ENCODE data around the gene LTBR.

The LTBR gene

DNA sequence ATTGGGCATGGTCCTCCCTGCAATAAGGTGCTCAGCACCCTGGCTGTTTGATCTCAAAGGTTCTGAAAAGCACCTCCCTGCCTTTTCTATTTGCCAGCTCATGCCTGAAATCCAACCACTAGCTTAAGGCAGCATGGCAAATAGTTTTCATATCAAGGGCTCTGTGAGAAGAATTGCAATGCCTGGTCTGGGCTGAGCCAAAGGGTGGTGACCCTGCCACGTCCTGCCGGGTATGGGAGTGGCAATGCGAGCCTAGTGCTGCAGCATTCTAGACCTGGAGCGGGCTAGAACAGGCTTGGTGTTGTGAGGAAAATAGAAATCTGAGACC lies 6.3 kb upstream of the LTBR start:
- H3K36me3 Mint-ChIP-seq (ENCODE audit: low read depth), result no peaks in the 10 kb centered on the region
- no peak overlapping the region for H3K4me3 Mint-ChIP-seq
- H3K9me3 Mint-ChIP-seq, result no peaks in the 10 kb centered on the region
- no peak for DNase-seq (ENCODE audit: low spot score)
- peaks cover 21% of the 10 kb centered on the region for H3K27me3 Mint-ChIP-seq (ENCODE audit: low read depth)
- no peak overlapping the region for H3K27ac Mint-ChIP-seq
- H3K4me1 Mint-ChIP-seq (ENCODE audit: low read depth), result peaks cover 17% of the 10 kb centered on the region

DNA sequence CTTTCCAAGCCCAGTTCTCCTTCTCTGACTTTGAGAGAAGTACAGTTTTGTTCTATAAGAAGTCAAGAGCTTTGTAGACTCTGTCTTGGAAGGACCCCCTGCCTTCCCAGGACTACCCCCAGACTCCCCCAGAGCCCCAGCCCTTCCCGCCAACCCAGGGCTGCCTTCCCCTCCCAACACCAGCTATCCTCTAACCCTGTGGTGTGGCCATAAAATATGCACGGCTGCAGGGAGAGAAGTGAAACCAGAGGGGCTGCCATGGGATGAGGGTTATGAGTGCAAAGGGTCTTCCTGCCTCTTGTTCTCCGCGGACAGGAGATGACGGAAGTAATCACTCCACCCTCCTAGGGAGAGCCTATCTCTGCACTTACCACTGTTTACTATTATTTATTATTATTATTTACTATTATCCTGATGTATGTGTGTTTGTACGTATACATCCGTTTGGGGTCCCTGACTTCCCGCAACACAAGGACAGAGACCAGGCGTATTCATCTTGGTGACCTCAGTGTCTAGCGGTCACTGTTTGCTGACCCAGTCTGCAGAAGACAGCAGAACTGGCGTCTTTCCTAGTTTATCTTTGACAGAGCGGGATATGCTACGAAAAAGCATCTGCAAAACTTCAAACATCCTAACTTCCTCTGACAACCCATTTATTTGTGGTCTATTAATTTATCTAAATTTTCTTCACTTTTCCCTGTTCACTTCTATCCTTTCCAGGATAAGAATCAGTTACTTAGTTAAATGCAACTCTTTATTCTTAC lies 5.1 kb upstream of the LTBR start:
- H3K4me3 Mint-ChIP-seq, result no peak overlapping the region
- peaks cover 15% of the 10 kb centered on the region for H3K4me1 Mint-ChIP-seq (ENCODE audit: low read depth)
- H3K9me3 Mint-ChIP-seq, result no peaks in the 10 kb centered on the region
- H3K27ac Mint-ChIP-seq, result no peak overlapping the region
- H3K36me3 Mint-ChIP-seq (ENCODE audit: low read depth), result no peaks in the 10 kb centered on the region
- H3K27me3 Mint-ChIP-seq (ENCODE audit: low read depth), result peaks cover 28% of the 10 kb centered on the region
- DNase-seq (ENCODE audit: low spot score), result no peak

DNA sequence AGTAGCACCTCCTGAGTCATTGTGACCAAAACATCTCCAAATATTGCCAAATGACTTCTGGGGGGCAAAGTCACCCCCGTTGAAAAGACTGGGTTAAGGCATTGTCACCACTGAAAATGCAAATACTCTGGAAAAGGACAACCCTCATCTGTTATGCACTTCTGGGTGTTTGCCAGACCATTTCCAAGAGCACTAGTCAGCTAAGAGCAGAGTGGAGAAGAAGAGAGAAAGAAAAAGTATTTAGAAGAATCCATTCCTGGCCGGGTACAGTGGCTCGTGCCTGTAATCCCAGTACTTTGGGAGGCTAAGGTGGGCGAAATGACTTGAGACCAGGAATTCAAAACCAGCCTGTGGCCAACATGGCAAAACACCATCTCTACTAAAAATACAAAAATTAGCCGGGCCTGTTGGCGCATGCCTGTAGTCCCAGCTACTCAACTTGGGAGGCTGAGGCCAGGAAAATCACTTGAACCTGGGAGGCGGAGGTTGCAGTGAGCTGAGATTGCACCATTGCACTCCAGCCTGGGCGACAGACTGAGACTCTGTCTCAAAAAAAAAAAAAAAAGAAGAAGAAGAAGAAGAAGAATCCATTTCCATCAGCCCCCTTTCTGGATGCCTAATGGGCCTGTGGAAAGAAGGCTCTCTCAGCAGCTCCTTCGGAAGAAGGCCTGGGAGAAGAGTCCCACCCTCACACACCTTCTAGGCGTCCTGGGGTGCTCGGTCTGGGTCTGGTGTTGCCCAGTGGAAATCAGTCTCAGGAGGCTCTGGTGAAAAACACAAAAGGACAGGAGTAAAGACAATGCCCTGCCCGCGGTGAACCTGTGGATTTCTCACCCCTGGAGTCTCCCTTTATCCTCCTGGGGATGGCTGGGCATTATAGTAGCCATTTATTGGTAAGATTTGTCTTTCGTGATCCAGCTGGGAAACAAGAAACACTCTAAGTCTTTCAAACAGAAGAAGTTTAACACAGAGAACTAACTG lies 3.5 kb upstream of the LTBR start:
- no peak for DNase-seq (ENCODE audit: low spot score)

DNA sequence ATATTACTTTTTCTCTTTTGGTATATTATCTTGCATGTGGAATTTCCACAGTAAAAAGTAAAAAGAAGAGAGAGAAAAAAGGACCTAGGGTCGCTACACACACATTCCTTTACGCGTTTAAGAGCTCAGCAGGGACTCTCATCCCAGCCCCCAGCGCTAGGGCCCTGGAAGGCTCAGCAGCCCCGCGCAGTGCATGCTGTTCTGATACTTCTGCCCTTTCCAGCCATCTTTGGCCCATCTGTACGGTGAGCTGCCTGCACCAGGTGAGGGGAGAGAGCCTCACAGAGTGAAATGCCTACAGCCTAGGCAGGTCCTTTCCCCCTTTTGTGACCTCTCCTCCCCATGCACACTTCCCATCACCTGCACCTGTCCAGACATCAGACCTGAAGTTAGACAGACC lies 1.6 kb upstream of the LTBR start:
- Mint-ChIP-seq H3K27me3 (ENCODE audit: low read depth) (peaks cover 38% of the 10 kb centered on the region), H3K36me3 (ENCODE audit: low read depth) (no peaks in the 10 kb centered on the region), H3K9me3 (no peaks in the 10 kb centered on the region), H3K4me3 (no peak overlapping the region), H3K27ac (no peak overlapping the region), H3K4me1 (ENCODE audit: low read depth) (peaks cover 2% of the 10 kb centered on the region)
- DNase-seq (ENCODE audit: low spot score), result no peak

More for the DNA sequence above, 3.5 kb upstream of the LTBR start:
- Mint-ChIP-seq H3K9me3 (no peaks in the 10 kb centered on the region), H3K4me3 (no peak overlapping the region), H3K27ac (no peak overlapping the region), H3K4me1 (ENCODE audit: low read depth) (peaks cover 15% of the 10 kb centered on the region), H3K27me3 (ENCODE audit: low read depth) (peaks cover 35% of the 10 kb centered on the region), H3K36me3 (ENCODE audit: low read depth) (no peaks in the 10 kb centered on the region)

DNA sequence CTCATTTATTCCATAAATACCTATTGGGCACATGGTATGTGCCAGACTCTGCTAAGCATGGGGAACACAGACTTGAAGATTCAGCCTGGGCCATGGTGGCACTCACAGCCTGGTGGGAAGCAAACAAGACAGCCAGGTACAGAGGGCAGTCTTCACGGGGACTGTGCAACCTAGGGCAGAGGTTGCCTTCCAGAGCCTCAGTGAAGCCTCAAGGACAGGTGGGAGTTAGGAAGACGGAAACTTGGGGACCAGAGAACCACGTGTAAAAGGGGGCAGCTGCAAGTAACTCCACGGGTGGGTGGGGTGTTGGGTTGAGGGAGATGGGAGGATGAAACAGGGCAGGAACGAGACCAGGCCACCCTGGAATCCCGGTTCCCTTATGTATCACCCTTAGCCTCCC lies 980 bp upstream of the LTBR start:
- peaks cover 40% of the 10 kb centered on the region for H3K27me3 Mint-ChIP-seq (ENCODE audit: low read depth)
- no peaks in the 10 kb centered on the region for H3K36me3 Mint-ChIP-seq (ENCODE audit: low read depth)
- no peak for DNase-seq (ENCODE audit: low spot score)
- no peaks in the 10 kb centered on the region for H3K4me1 Mint-ChIP-seq (ENCODE audit: low read depth)
- no peaks in the 10 kb centered on the region for H3K9me3 Mint-ChIP-seq
- H3K4me3 Mint-ChIP-seq, result no peak overlapping the region
- no peak overlapping the region for H3K27ac Mint-ChIP-seq

DNA sequence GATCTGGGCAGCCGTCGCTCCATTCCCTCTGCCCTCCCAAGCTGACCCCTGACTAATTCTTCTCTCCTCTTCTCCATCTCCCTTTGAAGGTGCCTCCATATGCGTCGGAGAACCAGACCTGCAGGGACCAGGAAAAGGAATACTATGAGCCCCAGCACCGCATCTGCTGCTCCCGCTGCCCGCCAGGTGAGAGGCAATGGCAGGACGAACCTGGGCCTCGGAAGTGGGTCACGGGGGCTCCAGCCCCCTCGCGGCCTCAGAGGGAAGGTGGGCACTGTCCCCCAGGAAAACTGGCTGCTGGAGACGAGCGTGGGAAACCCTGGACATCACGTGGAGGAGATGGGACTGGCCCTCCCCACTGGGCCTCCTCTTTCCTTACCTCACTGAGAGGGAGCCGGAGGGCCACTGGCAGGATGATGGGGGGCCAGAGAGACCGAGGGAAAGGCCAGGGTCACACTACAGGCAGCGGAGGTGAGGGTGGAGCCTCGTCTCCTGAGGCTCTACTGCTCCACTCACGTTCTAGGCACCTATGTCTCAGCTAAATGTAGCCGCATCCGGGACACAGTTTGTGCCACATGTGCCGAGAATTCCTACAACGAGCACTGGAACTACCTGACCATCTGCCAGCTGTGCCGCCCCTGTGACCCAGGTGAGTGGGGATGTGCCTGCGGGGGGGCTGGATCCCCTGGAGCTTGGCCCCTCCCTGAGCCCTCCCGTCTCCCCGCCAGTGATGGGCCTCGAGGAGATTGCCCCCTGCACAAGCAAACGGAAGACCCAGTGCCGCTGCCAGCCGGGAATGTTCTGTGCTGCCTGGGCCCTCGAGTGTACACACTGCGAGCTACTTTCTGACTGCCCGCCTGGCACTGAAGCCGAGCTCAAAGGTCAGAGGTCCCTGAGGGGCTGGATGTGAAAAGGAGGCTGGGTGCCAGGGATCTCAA lies 806 bp downstream of the LTBR start:
- H3K9me3 Mint-ChIP-seq, result no peaks in the 10 kb centered on the region
- H3K27ac Mint-ChIP-seq, result no peak overlapping the region
- no peak for DNase-seq (ENCODE audit: low spot score)
- H3K36me3 Mint-ChIP-seq (ENCODE audit: low read depth), result no peaks in the 10 kb centered on the region
- no peak overlapping the region for H3K4me3 Mint-ChIP-seq
- no peaks in the 10 kb centered on the region for H3K4me1 Mint-ChIP-seq (ENCODE audit: low read depth)
- peaks cover 39% of the 10 kb centered on the region for H3K27me3 Mint-ChIP-seq (ENCODE audit: low read depth)

DNA sequence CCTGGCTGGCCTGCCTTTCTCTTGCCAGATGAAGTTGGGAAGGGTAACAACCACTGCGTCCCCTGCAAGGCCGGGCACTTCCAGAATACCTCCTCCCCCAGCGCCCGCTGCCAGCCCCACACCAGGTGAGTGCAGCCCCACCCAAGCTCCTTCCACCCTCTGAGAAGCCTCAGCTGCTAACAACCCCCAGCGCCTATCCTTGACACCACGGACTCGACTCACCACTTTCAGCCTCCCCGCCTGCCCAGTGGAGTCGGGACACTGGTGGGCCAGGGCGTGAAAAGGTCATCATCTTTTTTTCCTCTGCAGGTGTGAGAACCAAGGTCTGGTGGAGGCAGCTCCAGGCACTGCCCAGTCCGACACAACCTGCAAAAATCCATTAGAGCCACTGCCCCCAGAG lies 2.1 kb downstream of the LTBR start:
- H3K27ac Mint-ChIP-seq, result no peak overlapping the region

DNA sequence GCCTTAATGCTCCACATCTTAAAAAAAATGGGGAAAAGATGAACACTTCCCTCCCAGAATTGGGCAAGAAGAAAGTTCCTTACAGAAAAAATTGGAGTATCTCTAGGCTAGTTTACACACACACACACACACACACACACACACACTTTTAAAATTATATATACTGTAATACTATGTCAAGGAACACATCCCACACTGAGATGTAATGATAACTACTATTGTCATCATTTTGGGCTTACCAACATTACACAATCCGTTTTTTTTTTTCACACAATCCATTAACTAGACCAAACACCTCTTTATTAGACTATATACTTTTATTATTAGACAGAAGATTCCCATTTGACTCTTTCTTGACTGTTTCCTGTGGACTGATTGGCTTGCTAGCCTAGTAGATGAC lies 2.5 kb downstream of the LTBR start:
- Mint-ChIP-seq H3K9me3 (no peaks in the 10 kb centered on the region), H3K27ac (no peak overlapping the region), H3K4me1 (ENCODE audit: low read depth) (no peaks in the 10 kb centered on the region), H3K4me3 (no peak overlapping the region), H3K27me3 (ENCODE audit: low read depth) (peaks cover 32% of the 10 kb centered on the region), H3K36me3 (ENCODE audit: low read depth) (no peaks in the 10 kb centered on the region)
- DNase-seq (ENCODE audit: low spot score), result no peak

More for the DNA sequence above, 2.1 kb downstream of the LTBR start:
- Mint-ChIP-seq H3K9me3 (no peaks in the 10 kb centered on the region), H3K36me3 (ENCODE audit: low read depth) (no peaks in the 10 kb centered on the region), H3K27me3 (ENCODE audit: low read depth) (peaks cover 36% of the 10 kb centered on the region), H3K4me3 (no peak overlapping the region), H3K4me1 (ENCODE audit: low read depth) (no peaks in the 10 kb centered on the region)
- no peak for DNase-seq (ENCODE audit: low spot score)

DNA sequence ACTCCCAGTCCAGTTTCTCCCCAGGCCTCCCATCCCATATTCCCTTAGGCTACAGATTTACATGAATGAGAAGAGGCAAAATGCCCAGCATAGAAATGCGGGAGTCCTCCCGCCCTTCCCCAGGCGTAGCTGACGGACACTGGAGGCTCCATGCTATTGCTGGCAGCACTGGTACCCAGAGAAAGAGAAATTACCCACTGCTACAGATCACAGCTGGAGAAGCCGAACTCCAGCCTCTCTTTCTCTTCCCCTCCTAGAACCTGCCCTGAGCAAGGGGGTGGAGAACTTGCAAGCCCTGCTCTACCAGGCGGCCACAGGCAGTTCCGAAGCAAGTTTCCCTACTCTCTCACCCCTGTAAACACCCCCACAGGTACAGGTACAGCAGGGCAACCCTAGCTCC lies 3.6 kb downstream of the LTBR start:
- Mint-ChIP-seq H3K27ac (no peak overlapping the region), H3K9me3 (no peaks in the 10 kb centered on the region), H3K27me3 (ENCODE audit: low read depth) (peaks cover 22% of the 10 kb centered on the region), H3K36me3 (ENCODE audit: low read depth) (no peaks in the 10 kb centered on the region), H3K4me3 (no peak overlapping the region), H3K4me1 (ENCODE audit: low read depth) (no peaks in the 10 kb centered on the region)
- DNase-seq (ENCODE audit: low spot score), result no peak

DNA sequence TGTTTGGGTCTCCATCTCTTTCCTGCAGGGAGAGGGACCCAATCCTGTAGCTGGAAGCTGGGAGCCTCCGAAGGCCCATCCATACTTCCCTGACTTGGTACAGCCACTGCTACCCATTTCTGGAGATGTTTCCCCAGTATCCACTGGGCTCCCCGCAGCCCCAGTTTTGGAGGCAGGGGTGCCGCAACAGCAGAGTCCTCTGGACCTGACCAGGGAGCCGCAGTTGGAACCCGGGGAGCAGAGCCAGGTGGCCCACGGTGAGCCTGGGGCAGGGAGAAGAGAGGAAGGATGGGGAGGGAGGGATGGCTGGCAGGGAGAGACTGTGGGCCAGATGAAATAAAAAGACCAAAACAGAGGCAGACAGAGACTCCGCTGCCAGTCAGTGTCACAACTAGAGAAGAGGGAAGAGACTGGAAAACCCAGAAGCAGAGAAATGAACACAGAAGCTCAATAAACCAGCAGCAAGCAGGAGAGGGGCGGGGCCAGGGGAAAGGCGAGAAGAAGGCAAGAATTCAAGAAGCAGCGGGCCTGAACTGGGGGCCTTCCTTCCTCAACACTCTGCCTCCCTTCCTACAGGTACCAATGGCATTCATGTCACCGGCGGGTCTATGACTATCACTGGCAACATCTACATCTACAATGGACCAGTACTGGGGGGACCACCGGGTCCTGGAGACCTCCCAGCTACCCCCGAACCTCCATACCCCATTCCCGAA lies 6.3 kb downstream of the LTBR start:
- Mint-ChIP-seq H3K4me3 (no peak overlapping the region), H3K4me1 (ENCODE audit: low read depth) (no peaks in the 10 kb centered on the region), H3K9me3 (no peaks in the 10 kb centered on the region), H3K27ac (no peak overlapping the region), H3K27me3 (ENCODE audit: low read depth) (peaks cover 7% of the 10 kb centered on the region), H3K36me3 (ENCODE audit: low read depth) (no peaks in the 10 kb centered on the region)
- DNase-seq (ENCODE audit: low spot score), result no peak

DNA sequence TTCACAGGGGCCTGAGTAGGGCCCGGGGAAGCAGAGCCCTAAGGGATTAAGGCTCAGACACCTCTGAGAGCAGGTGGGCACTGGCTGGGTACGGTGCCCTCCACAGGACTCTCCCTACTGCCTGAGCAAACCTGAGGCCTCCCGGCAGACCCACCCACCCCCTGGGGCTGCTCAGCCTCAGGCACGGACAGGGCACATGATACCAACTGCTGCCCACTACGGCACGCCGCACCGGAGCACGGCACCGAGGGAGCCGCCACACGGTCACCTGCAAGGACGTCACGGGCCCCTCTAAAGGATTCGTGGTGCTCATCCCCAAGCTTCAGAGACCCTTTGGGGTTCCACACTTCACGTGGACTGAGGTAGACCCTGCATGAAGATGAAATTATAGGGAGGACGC lies 7.1 kb downstream of the LTBR start:
- H3K27me3 Mint-ChIP-seq (ENCODE audit: low read depth), result peaks cover 11% of the 10 kb centered on the region
- no peak overlapping the region for H3K4me3 Mint-ChIP-seq
- H3K9me3 Mint-ChIP-seq, result no peaks in the 10 kb centered on the region
- H3K4me1 Mint-ChIP-seq (ENCODE audit: low read depth), result no peaks in the 10 kb centered on the region
- H3K27ac Mint-ChIP-seq, result no peak overlapping the region
- DNase-seq (ENCODE audit: low spot score), result no peak
- no peaks in the 10 kb centered on the region for H3K36me3 Mint-ChIP-seq (ENCODE audit: low read depth)

DNA sequence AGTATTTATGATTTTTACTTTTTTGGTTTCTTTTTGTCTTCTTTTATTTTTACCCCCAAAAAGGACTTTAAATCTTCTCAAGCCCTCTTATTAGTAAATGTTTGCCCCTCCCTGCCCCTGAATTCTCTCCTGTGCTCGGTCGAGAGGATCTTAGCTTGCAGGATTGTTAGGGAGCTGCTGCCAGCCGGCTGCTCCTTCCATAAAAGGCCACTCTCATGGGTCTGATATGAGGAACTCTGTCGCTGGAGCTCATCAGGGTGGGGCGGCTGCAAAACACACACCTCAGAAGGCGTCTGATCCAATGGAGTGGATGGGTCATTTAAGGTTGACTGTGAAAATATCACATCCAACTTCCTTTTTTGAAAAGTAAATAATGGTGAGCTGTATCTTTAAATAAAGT lies 8.5 kb downstream of the LTBR start:
- H3K4me1 Mint-ChIP-seq (ENCODE audit: low read depth), result no peaks in the 10 kb centered on the region
- H3K36me3 Mint-ChIP-seq (ENCODE audit: low read depth), result no peaks in the 10 kb centered on the region
- DNase-seq (ENCODE audit: low spot score), result no peak
- H3K4me3 Mint-ChIP-seq, result no peak overlapping the region
- H3K27ac Mint-ChIP-seq, result no peak overlapping the region
- H3K27me3 Mint-ChIP-seq (ENCODE audit: low read depth), result peaks cover 10% of the 10 kb centered on the region
- H3K9me3 Mint-ChIP-seq, result no peaks in the 10 kb centered on the region

DNA sequence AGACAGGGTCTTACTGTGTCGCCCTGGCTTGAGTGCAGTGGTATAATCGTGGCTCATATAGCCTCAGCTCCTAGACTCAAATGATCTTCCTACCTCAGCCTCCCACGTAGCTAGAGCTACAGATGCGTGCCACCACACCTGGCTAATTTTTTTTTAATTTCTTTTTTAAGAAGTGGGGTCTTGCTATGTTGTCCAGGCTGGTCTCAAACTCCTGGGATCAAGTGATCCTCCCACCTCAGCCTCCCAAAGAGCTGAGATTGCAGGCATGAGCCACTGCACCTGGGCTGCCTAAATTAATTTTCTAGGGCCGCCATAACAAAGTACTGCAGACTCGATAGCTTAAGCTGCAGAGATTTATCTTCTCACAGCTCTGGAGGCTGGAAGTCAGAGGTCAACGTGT lies 9.1 kb downstream of the LTBR start:
- Mint-ChIP-seq H3K4me1 (ENCODE audit: low read depth) (no peaks in the 10 kb centered on the region), H3K9me3 (no peaks in the 10 kb centered on the region), H3K27me3 (ENCODE audit: low read depth) (peaks cover 8% of the 10 kb centered on the region), H3K4me3 (no peak overlapping the region), H3K36me3 (ENCODE audit: low read depth) (no peaks in the 10 kb centered on the region), H3K27ac (no peak overlapping the region)
- no peak for DNase-seq (ENCODE audit: low spot score)

All from T-helper 2 cell treated with Interferon-gamma antibody and Interleukin-4, amounts not matched to agents 5 μg/mL and 100 μg/mL, for 36 hours (primary cell).